Measurements from ENCODE around the gene CTNNA1.
A peak's percentile ranks its signal among the peaks of the same experiment; 100 is the strongest.

CTNNA1 gene

GRCh38 chr5:138925090-138925635, 171.9 kb downstream of the CTNNA1 start:
- CTCF ChIA-PET: interaction anchor here (0.6 kb wide), 2 partner anchors 153 to 228 kb away, joined by 3 read pairs; no protein-coding TSS in a partner anchor
- POLR2A ChIA-PET: no interaction called here
- H3K9me3 ChIP-seq (ENCODE audit: control insufficient read depth, insufficient read depth, low read depth, low read length): no peaks in the 10 kb centered on the region
- H3K4me1 ChIP-seq (ENCODE audit: control insufficient read depth, insufficient read depth, low read length): no peaks in the 10 kb centered on the region
- TF ChIP-seq KLF7 (tag by site-specific recombination; IDR thresholded peaks at IDR 0.05; ENCODE audit: borderline replicate concordance) (no peak), KLF1 (tag by site-specific recombination; IDR thresholded peaks at IDR 0.05) (no peak), ZNF549 (tag by site-specific recombination; IDR thresholded peaks at IDR 0.05) (no peak), IKZF3 (tag by site-specific recombination; IDR thresholded peaks at IDR 0.05) (no peak), ZEB2 (tag by site-specific recombination; IDR thresholded peaks at IDR 0.05) (no peak), ZNF211 (tag by site-specific recombination; IDR thresholded peaks at IDR 0.05; ENCODE audit: low read depth) (no peak), PRDM4 (tag by site-specific recombination; IDR thresholded peaks at IDR 0.05) (no peak), HOXD13 (CRISPR knock-in tag; IDR thresholded peaks at IDR 0.05; ENCODE audit: borderline replicate concordance) (no peak), ZNF248 (tag by site-specific recombination; IDR thresholded peaks at IDR 0.05) (no peak), ZNF37A (tag by site-specific recombination; IDR thresholded peaks at IDR 0.05) (no peak), GLI4 (tag by site-specific recombination; IDR thresholded peaks at IDR 0.05) (no peak)
- no peak overlapping the region for H3K27ac ChIP-seq (ENCODE audit: extremely low read depth, low read depth, low read length)
- H3K4me3 ChIP-seq (ENCODE audit: low read depth, low read length): no peak overlapping the region
- H3K36me3 ChIP-seq (ENCODE audit: control insufficient read depth in 2 of 2, insufficient read depth in 1 of 2, low read length in 2 of 2): peaks cover 0 to 71% of the 10 kb centered on the region in 2 experiments; a peak in 1 of 3 replicates

DNA sequence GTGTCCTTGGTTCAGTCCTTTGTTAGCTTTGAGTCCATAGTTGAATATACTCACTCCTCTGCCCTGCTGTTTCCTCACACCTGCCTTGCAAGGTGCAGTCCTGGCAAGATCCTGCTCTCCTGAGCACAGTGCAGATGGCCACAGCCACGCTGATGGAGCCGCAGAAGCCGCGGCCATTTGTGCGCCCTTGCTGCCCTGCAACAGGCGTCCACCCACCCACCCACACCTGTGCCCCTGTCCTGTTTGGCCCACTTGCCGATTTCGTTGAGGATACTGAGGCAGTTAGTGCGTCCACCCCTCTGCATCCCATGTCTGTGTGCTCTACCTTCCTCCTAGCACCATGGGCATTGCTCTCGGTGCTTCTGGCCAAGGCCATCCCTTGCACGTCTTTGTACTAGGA, 173.0 kb downstream of the CTNNA1 start:
- no peaks in the 10 kb centered on the region for H3K4me1 ChIP-seq (ENCODE audit: control insufficient read depth, insufficient read depth, low read length)
- peaks cover 0 to 73% of the 10 kb centered on the region in 2 experiments; a peak in 1 of 3 replicates for H3K36me3 ChIP-seq (ENCODE audit: control insufficient read depth in 2 of 2, insufficient read depth in 1 of 2, low read length in 2 of 2)
- no peak overlapping the region for H3K27ac ChIP-seq (ENCODE audit: extremely low read depth, low read depth, low read length)
- POLR2A ChIA-PET: no interaction called here
- no peak for TF ChIP-seq ZNF776 (tag by site-specific recombination; IDR thresholded peaks at IDR 0.05; ENCODE audit: borderline replicate concordance)
- TF ChIP-seq SCRT2 (tag by site-specific recombination; IDR thresholded peaks at IDR 0.05): 0 out of 2 replicates have a peak, but pooled peaks have one; percentile 15
- no peak overlapping the region for H3K4me3 ChIP-seq (ENCODE audit: low read depth, low read length)
- H3K9me3 ChIP-seq (ENCODE audit: control insufficient read depth, insufficient read depth, low read depth, low read length): no peaks in the 10 kb centered on the region
- CTCF ChIA-PET: no interaction called here

GRCh38 chr5:138926688-138927448, 173.6 kb downstream of the CTNNA1 start:
- no peaks in the 10 kb centered on the region for H3K4me1 ChIP-seq (ENCODE audit: control insufficient read depth, insufficient read depth, low read length)
- TF ChIP-seq ZNF548 (tag by site-specific recombination; IDR thresholded peaks at IDR 0.05) (no peak), HOXC10 (CRISPR knock-in tag; IDR thresholded peaks at IDR 0.05) (no peak), GLI4 (tag by site-specific recombination; IDR thresholded peaks at IDR 0.05) (no peak), ZSCAN30 (tag by site-specific recombination; IDR thresholded peaks at IDR 0.05) (no peak), ZFP69B (tag by site-specific recombination; IDR thresholded peaks at IDR 0.05) (no peak), ZNF37A (tag by site-specific recombination; IDR thresholded peaks at IDR 0.05) (no peak), ZNF792 (tag by site-specific recombination; IDR thresholded peaks at IDR 0.05) (no peak), ZNF335 (tag by site-specific recombination; conservative IDR thresholded peaks at IDR 0.05) (no peak), ZNF174 (tag by site-specific recombination; IDR thresholded peaks at IDR 0.05) (no peak)
- TF ChIP-seq, protein P1, sequence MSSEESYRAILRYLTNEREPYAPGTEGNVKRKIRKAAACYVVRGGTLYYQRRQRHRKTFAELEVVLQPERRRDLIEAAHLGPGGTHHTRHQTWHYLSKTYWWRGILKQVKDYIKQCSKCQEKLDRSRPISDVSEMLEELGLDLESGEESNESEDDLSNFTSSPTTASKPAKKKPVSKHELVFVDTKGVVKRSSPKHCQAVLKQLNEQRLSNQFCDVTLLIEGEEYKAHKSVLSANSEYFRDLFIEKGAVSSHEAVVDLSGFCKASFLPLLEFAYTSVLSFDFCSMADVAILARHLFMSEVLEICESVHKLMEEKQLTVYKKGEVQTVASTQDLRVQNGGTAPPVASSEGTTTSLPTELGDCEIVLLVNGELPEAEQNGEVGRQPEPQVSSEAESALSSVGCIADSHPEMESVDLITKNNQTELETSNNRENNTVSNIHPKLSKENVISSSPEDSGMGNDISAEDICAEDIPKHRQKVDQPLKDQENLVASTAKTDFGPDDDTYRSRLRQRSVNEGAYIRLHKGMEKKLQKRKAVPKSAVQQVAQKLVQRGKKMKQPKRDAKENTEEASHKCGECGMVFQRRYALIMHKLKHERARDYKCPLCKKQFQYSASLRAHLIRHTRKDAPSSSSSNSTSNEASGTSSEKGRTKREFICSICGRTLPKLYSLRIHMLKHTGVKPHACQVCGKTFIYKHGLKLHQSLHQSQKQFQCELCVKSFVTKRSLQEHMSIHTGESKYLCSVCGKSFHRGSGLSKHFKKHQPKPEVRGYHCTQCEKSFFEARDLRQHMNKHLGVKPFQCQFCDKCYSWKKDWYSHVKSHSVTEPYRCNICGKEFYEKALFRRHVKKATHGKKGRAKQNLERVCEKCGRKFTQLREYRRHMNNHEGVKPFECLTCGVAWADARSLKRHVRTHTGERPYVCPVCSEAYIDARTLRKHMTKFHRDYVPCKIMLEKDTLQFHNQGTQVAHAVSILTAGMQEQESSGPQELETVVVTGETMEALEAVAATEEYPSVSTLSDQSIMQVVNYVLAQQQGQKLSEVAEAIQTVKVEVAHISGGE (tag by site-specific recombination; conservative IDR thresholded peaks at IDR 0.05; ENCODE audit: low read depth): no peak
- TF ChIP-seq, protein P2, sequence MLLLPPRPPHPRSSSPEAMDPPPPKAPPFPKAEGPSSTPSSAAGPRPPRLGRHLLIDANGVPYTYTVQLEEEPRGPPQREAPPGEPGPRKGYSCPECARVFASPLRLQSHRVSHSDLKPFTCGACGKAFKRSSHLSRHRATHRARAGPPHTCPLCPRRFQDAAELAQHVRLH (tag by site-specific recombination; IDR thresholded peaks at IDR 0.05): no peak
- no peak overlapping the region for H3K4me3 ChIP-seq (ENCODE audit: low read depth, low read length)
- CTCF ChIA-PET: interaction anchor here (0.6 kb wide), 1 partner anchor 78 kb away, joined by 4 read pairs; no protein-coding TSS in a partner anchor
- peaks cover 0 to 79% of the 10 kb centered on the region in 2 experiments; a peak in 1 of 3 replicates for H3K36me3 ChIP-seq (ENCODE audit: control insufficient read depth in 2 of 2, insufficient read depth in 1 of 2, low read length in 2 of 2)
- POLR2A ChIA-PET: no interaction called here
- no peak overlapping the region for H3K27ac ChIP-seq (ENCODE audit: extremely low read depth, low read depth, low read length)
- no peaks in the 10 kb centered on the region for H3K9me3 ChIP-seq (ENCODE audit: control insufficient read depth, insufficient read depth, low read depth, low read length)

Data from HEK293 (cell line).